Ovary (tissue), 3 donors: ENCODE results near the gene GPD1L.

Experiments used
- CTCF ChIP-seq, 3 donors: fragments of 450-650 bp in 2 of 3; fragments of 200-600 bp in 1 of 3; IDR thresholded peaks; one replicate each; pipeline versions ENCODE4 v1.5.1 to v1.8.0; 2016 to 2022; ENCODE audit warnings: antibody characterized with exemption in 3 of 3, mild to moderate bottlenecking in 1 of 3
- EP300 ChIP-seq: sonication (generic); formaldehyde crosslinking; IDR thresholded peaks from one replicate; pipeline ENCODE4 v1.6.1; 2017; ENCODE audit warnings: antibody characterized with exemption
- donor health status: DM: no; HTN: no; CAD: no.

GRCh38 chr3:32215185-32215584, 108.8 kb downstream of the GPD1L start:
- TF ChIP-seq CTCF (IDR thresholded peaks at IDR 0.05) (no peak), EP300 (no peak)
